CD4-positive, CD25-positive, alpha-beta regulatory T cell (primary cell): ENCODE measurements around the gene SLC38A2. TPM values are rescaled to one million over a fixed set of nuclear protein-coding genes. Genes with fewer than 3 reads are reported as not detected.

Experiments used
- ATAC-seq, 2 donors: fragments of 150-1000 bp; cut with Tn5 transposase; one replicate each; pipeline ENCODE4 v1.10.0; 2021; ENCODE audit warnings: low read depth in 2 of 2, moderate number of reproducible peaks in 2 of 2, moderate library complexity in 1 of 2
- DNase-seq, 3 donors: peaks; one replicate each; pipeline versions ENCODE4 v3.0.0 to v3.0.0-alpha.2; 2012 to 2022; ENCODE audit warnings: mixed read lengths in 1 of 3
- H3K27ac ChIP-seq: one replicate; pipeline ENCODE4 v1.7.0; 2013; ENCODE audit warnings: mild to moderate bottlenecking, low read length; ENCODE audit not compliant: insufficient read depth, poor library complexity, severe bottlenecking
- H3K27me3 ChIP-seq: one replicate; pipeline ENCODE4 v1.7.0; 2013; ENCODE audit warnings: low read length; ENCODE audit not compliant: control insufficient read depth, insufficient read depth
- H3K36me3 ChIP-seq: one replicate; pipeline ENCODE4 v1.7.0; 2013; ENCODE audit warnings: mild to moderate bottlenecking, low read length, moderate library complexity; ENCODE audit not compliant: control insufficient read depth, insufficient read depth
- H3K4me1 ChIP-seq: 2 replicates; pipeline ENCODE4 v1.7.0; 2013; ENCODE audit warnings: mild to moderate bottlenecking, low read length; ENCODE audit not compliant: insufficient read depth, control insufficient read depth, poor library complexity, severe bottlenecking
- H3K4me3 ChIP-seq: one replicate; pipeline ENCODE4 v1.7.0; 2013; ENCODE audit warnings: low read depth, mild to moderate bottlenecking, low read length, moderate library complexity
- H3K9me3 ChIP-seq, 2 experiments: 1 replicate in 1 of 2; 2 replicates in 1 of 2; pipeline ENCODE4 v1.7.0; 2013; ENCODE audit warnings: low read length in 2 of 2, mild to moderate bottlenecking in 1 of 2, moderate library complexity in 1 of 2; ENCODE audit not compliant: control insufficient read depth in 2 of 2
- H3K27ac Mint-ChIP-seq, 3 donors: one replicate each; pipeline ENCODE4 v1.8.0; 2020 to 2022; ENCODE audit warnings: mild to moderate bottlenecking in 3 of 3, mixed read lengths in 3 of 3, moderate library complexity in 2 of 3
- H3K27me3 Mint-ChIP-seq: one replicate; pipeline ENCODE4 v1.8.0; 2022; ENCODE audit warnings: mild to moderate bottlenecking, mixed read lengths
- H3K36me3 Mint-ChIP-seq: one replicate; pipeline ENCODE4 v1.8.0; 2020; ENCODE audit warnings: mixed read lengths
- H3K4me1 Mint-ChIP-seq, 4 donors: one replicate each; pipeline ENCODE4 v1.8.0; 2020 to 2022; ENCODE audit warnings: mixed read lengths in 4 of 4, mild to moderate bottlenecking in 1 of 4
- H3K4me3 Mint-ChIP-seq, 4 donors: one replicate each; pipeline ENCODE4 v1.8.0; 2020 to 2022; ENCODE audit warnings: mild to moderate bottlenecking in 4 of 4, mixed read lengths in 4 of 4, moderate library complexity in 3 of 4
- H3K9me3 Mint-ChIP-seq, 7 donors: one replicate each; pipeline ENCODE4 v1.8.0; 2020 to 2022; ENCODE audit warnings: mixed read lengths in 7 of 7, mild to moderate bottlenecking in 3 of 7, moderate library complexity in 2 of 7
- polyA plus RNA-seq, 4 donors: library from polyadenylated mRNA; unstranded; fragments of 300-500 nt; fragmentation: Illumina TruSeq; gene quantifications; one replicate each; pipeline ENCODE4 v1.2.3, GENCODE V29; 2021
- total RNA-seq: library from RNA; stranded (reverse); gene quantifications from one replicate; pipeline ENCODE4 v1.2.3, GENCODE V29; 2022

SLC38A2 gene
- total and polyA plus RNA-seq, 5 donors from 2014 or later, result 53.0 to 186 (median 90.1) TPM

- Mint-ChIP-seq H3K4me3 (no peak overlapping the region), H3K27ac (no peak overlapping the region), H3K9me3 (peaks cover 0 to 3% (median 0%) of the 10 kb centered on the region in 7 donors), H3K36me3 (peaks cover 51% of the 10 kb centered on the region), H3K27me3 (no peaks in the 10 kb centered on the region), H3K4me1 (peaks cover 9 to 39% (median 28%) of the 10 kb centered on the region in 4 donors)
- H3K4me3 ChIP-seq, result no peak overlapping the region
- no peak for DNase-seq
- H3K27ac ChIP-seq, result no peak overlapping the region
- ATAC-seq, result no peak
- no peaks in the 10 kb centered on the region for H3K27me3 ChIP-seq
- no peaks in the 10 kb centered on the region for H3K36me3 ChIP-seq
- peaks cover 19% of the 10 kb centered on the region for H3K4me1 ChIP-seq
- H3K9me3 ChIP-seq, result no peaks in the 10 kb centered on the region
These were observed 19.1 kb upstream of the SLC38A2 start for GRCh38 chr12:46391630-46392029.

GRCh38 chr12:46390881-46391280, 18.3 kb upstream of the SLC38A2 start:
- no peak overlapping the region for H3K4me3 Mint-ChIP-seq
- peaks cover 49% of the 10 kb centered on the region for H3K36me3 Mint-ChIP-seq
- H3K9me3 Mint-ChIP-seq, result peaks cover 0 to 3% (median 0%) of the 10 kb centered on the region in 7 donors
- H3K27ac Mint-ChIP-seq, result peak overlapping the region in 2 of 3 donors; percentile 16 to 34
- no peaks in the 10 kb centered on the region for H3K9me3 ChIP-seq
- H3K36me3 ChIP-seq, result no peaks in the 10 kb centered on the region
- H3K27ac ChIP-seq, result no peak overlapping the region
- ATAC-seq, result no peak
- H3K4me1 ChIP-seq, result peaks cover 19% of the 10 kb centered on the region
- DNase-seq, result no peak
- no peak overlapping the region for H3K4me3 ChIP-seq
- H3K4me1 Mint-ChIP-seq, result peaks cover 9 to 39% (median 28%) of the 10 kb centered on the region in 4 donors
- no peaks in the 10 kb centered on the region for H3K27me3 Mint-ChIP-seq
- H3K27me3 ChIP-seq, result no peaks in the 10 kb centered on the region

GRCh38 chr12:46390304-46390703, 17.7 kb upstream of the SLC38A2 start:
- Histone ChIP-seq H3K27ac (no peak overlapping the region), H3K27me3 (no peaks in the 10 kb centered on the region), H3K4me1 (peaks cover 19% of the 10 kb centered on the region), H3K9me3 (no peaks in the 10 kb centered on the region), H3K36me3 (no peaks in the 10 kb centered on the region), H3K4me3 (no peak overlapping the region)
- Mint-ChIP-seq H3K36me3 (peaks cover 49% of the 10 kb centered on the region), H3K27ac (peak overlapping the region in 1 of 3 donors; percentile 16), H3K4me3 (no peak overlapping the region), H3K27me3 (no peaks in the 10 kb centered on the region), H3K4me1 (peaks cover 14 to 45% (median 32%) of the 10 kb centered on the region in 4 donors), H3K9me3 (peaks cover 0 to 3% (median 0%) of the 10 kb centered on the region in 7 donors)
- ATAC-seq (no peak), DNase-seq (no peak)

- Mint-ChIP-seq H3K27me3 (no peaks in the 10 kb centered on the region), H3K4me3 (no peak overlapping the region), H3K36me3 (peaks cover 43% of the 10 kb centered on the region), H3K4me1 (peaks cover 22 to 53% (median 37%) of the 10 kb centered on the region in 4 donors), H3K9me3 (peaks cover 0 to 3% (median 0%) of the 10 kb centered on the region in 7 donors), H3K27ac (peak overlapping the region in 1 of 3 donors; percentile 70)
- H3K4me3 ChIP-seq, result no peak overlapping the region
- peaks cover 26% of the 10 kb centered on the region for H3K4me1 ChIP-seq
- no peak for ATAC-seq
- H3K27ac ChIP-seq, result no peak overlapping the region
- no peaks in the 10 kb centered on the region for H3K27me3 ChIP-seq
- DNase-seq, result no peak
- no peaks in the 10 kb centered on the region for H3K9me3 ChIP-seq
- no peaks in the 10 kb centered on the region for H3K36me3 ChIP-seq
These were observed 16.6 kb upstream of the SLC38A2 start for GRCh38 chr12:46389031-46389616.

- Mint-ChIP-seq H3K36me3 (peaks cover 40% of the 10 kb centered on the region), H3K9me3 (peaks cover 0 to 3% (median 0%) of the 10 kb centered on the region in 7 donors), H3K4me1 (peaks cover 24 to 58% (median 40%) of the 10 kb centered on the region in 4 donors), H3K27ac (peak overlapping the region in 1 of 3 donors; percentile 70), H3K27me3 (no peaks in the 10 kb centered on the region), H3K4me3 (no peak overlapping the region)
- Histone ChIP-seq H3K4me1 (peaks cover 29% of the 10 kb centered on the region), H3K36me3 (no peaks in the 10 kb centered on the region), H3K27me3 (no peaks in the 10 kb centered on the region), H3K4me3 (no peak overlapping the region), H3K27ac (no peak overlapping the region), H3K9me3 (no peaks in the 10 kb centered on the region)
- peak in 1 of 2 donors; percentile 16 for ATAC-seq
- DNase-seq, result no peak
These were observed 16.0 kb upstream of the SLC38A2 start for GRCh38 chr12:46388427-46389021.

GRCh38 chr12:46387670-46388069, 15.1 kb upstream of the SLC38A2 start:
- ATAC-seq (no peak), DNase-seq (peak in 1 of 3 donors; percentile 37)
- Mint-ChIP-seq H3K4me1 (peaks cover 24 to 59% (median 41%) of the 10 kb centered on the region in 4 donors), H3K4me3 (peak overlapping the region in 2 of 4 donors; percentile 38 to 66), H3K27me3 (no peaks in the 10 kb centered on the region), H3K9me3 (peaks cover 0 to 3% (median 0%) of the 10 kb centered on the region in 7 donors), H3K36me3 (peaks cover 38% of the 10 kb centered on the region), H3K27ac (peak overlapping the region in 1 of 3 donors; percentile 70)
- H3K27me3 ChIP-seq, result no peaks in the 10 kb centered on the region
- H3K27ac ChIP-seq, result no peak overlapping the region
- H3K9me3 ChIP-seq, result no peaks in the 10 kb centered on the region
- peak overlapping the region; percentile 1 for H3K4me3 ChIP-seq
- H3K36me3 ChIP-seq, result no peaks in the 10 kb centered on the region
- H3K4me1 ChIP-seq, result peaks cover 32% of the 10 kb centered on the region

GRCh38 chr12:46386877-46387629, 14.5 kb upstream of the SLC38A2 start:
- Mint-ChIP-seq H3K27ac (peak overlapping the region in 2 of 3 donors; percentile 70 to 75), H3K4me3 (peak overlapping the region; percentile 2 to 66 (median 38)), H3K27me3 (no peaks in the 10 kb centered on the region), H3K4me1 (peaks cover 24 to 61% (median 42%) of the 10 kb centered on the region in 4 donors), H3K36me3 (peaks cover 32% of the 10 kb centered on the region), H3K9me3 (peaks cover 0 to 3% (median 0%) of the 10 kb centered on the region in 7 donors)
- DNase-seq, result no peak
- Histone ChIP-seq H3K27me3 (no peaks in the 10 kb centered on the region), H3K9me3 (no peaks in the 10 kb centered on the region), H3K36me3 (no peaks in the 10 kb centered on the region), H3K27ac (no peak overlapping the region), H3K4me1 (peaks cover 33% of the 10 kb centered on the region), H3K4me3 (no peak overlapping the region)
- ATAC-seq, result no peak
